Measurements from ENCODE around the gene TRAM2. TPM values are rescaled to one million over a fixed set of nuclear protein-coding genes. Genes with fewer than 3 reads are reported as not detected.

TRAM2 gene
- total and polyA plus RNA-seq, 2 of the 13 experiments (the other 11 are each of a cell fraction or from before 2014, with no cell fraction given), result 49.1 to 72.5 TPM

DNA sequence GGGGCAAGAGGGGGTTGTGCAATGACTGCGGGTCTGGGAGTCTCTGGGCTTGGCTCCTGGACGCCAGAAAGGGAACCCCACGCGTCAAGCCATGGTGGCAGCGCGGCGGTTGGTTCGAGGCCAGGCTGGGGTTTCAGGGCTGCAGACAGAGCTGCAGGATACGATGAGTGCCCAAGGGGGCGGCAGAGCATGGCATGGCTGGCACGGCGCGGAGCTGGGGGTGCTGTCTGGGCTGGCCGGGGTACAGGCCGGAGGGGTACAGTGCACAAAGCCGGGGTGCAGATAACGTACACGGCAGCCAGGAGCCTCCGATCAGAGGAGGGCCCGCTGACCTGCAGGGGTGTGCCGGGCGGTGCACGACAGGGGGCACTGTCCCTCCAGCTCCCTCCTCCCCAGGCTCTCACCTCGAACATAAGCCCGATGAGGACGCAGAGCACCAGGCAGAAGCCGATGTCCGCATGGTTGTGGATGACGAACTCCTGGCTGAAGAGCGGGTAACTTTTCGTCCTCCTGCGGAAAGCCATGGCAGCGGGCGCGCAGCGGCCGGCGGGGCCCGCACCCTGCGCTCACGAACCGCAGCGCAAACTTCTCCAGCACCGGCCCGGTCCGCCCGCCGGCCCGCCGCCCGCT lies 353 bp downstream of the TRAM2 start (continued):
- TF ChIP-seq SP140L (CRISPR knock-in tag; IDR thresholded peaks at IDR 0.05; ENCODE audit: borderline replicate concordance) (peak; percentile 60; the same call in 1 of the 2 replicates), KDM1A (CRISPR knock-in tag; IDR thresholded peaks at IDR 0.05) (no peak; the same call in 1 of the 2 replicates), KAT8 (CRISPR knock-in tag; IDR thresholded peaks at IDR 0.05) (no peak), HNF1A (IDR thresholded peaks at IDR 0.05; ENCODE audit: low read depth) (no peak), HNF1A (CRISPR knock-in tag; IDR thresholded peaks at IDR 0.05; ENCODE audit: borderline replicate concordance) (peak; percentile 15; the same call in 1 of the 2 replicates), HMG20B (CRISPR knock-in tag; conservative IDR thresholded peaks at IDR 0.05) (no peak), ZNF563 (CRISPR knock-in tag; IDR thresholded peaks at IDR 0.05) (no peak), ZNF138 (CRISPR knock-in tag; IDR thresholded peaks at IDR 0.05; ENCODE audit: low read depth) (peak; percentile 69; the same call in 1 of the 2 replicates), SETDB1 (CRISPR knock-in tag; IDR thresholded peaks at IDR 0.05; ENCODE audit: borderline replicate concordance) (no peak), EZH2 (conservative IDR thresholded peaks at IDR 0.05; ENCODE audit: low read depth, low read length) (no peak), SAP130 (CRISPR knock-in tag; IDR thresholded peaks at IDR 0.05; ENCODE audit: low read depth) (peak; percentile 68; the same call in 1 of the 2 replicates), NR2F2 (IDR thresholded peaks at IDR 0.05; ENCODE audit: borderline replicate concordance, low read depth) (no peak; the same call in 1 of the 2 replicates), MED8 (CRISPR knock-in tag; IDR thresholded peaks at IDR 0.05; ENCODE audit: insufficient replicate concordance) (no peak), ZNF264 (CRISPR knock-in tag; IDR thresholded peaks at IDR 0.05) (no peak), ZFYVE20 (CRISPR knock-in tag; IDR thresholded peaks at IDR 0.05; ENCODE audit: borderline replicate concordance, low read depth) (no peak), ZNF850 (CRISPR knock-in tag; conservative IDR thresholded peaks at IDR 0.05) (0 out of 2 replicates have a peak, but pooled peaks have one; percentile 52), ELF3 (CRISPR knock-in tag; IDR thresholded peaks at IDR 0.05) (no peak; the same call in 1 of the 2 replicates), CREM (IDR thresholded peaks at IDR 0.05) (no peak), CREM (CRISPR knock-in tag; IDR thresholded peaks at IDR 0.05) (no peak), NFE2L2 (IDR thresholded peaks at IDR 0.05; ENCODE audit: low read length) (no peak)
- TF ChIP-seq, protein P1, sequence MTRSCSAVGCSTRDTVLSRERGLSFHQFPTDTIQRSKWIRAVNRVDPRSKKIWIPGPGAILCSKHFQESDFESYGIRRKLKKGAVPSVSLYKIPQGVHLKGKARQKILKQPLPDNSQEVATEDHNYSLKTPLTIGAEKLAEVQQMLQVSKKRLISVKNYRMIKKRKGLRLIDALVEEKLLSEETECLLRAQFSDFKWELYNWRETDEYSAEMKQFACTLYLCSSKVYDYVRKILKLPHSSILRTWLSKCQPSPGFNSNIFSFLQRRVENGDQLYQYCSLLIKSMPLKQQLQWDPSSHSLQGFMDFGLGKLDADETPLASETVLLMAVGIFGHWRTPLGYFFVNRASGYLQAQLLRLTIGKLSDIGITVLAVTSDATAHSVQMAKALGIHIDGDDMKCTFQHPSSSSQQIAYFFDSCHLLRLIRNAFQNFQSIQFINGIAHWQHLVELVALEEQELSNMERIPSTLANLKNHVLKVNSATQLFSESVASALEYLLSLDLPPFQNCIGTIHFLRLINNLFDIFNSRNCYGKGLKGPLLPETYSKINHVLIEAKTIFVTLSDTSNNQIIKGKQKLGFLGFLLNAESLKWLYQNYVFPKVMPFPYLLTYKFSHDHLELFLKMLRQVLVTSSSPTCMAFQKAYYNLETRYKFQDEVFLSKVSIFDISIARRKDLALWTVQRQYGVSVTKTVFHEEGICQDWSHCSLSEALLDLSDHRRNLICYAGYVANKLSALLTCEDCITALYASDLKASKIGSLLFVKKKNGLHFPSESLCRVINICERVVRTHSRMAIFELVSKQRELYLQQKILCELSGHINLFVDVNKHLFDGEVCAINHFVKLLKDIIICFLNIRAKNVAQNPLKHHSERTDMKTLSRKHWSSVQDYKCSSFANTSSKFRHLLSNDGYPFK (CRISPR knock-in tag; IDR thresholded peaks at IDR 0.05; ENCODE audit: borderline replicate concordance), result peak; percentile 66; the same call in 1 of the 2 replicates
- TF ChIP-seq, protein P2, sequence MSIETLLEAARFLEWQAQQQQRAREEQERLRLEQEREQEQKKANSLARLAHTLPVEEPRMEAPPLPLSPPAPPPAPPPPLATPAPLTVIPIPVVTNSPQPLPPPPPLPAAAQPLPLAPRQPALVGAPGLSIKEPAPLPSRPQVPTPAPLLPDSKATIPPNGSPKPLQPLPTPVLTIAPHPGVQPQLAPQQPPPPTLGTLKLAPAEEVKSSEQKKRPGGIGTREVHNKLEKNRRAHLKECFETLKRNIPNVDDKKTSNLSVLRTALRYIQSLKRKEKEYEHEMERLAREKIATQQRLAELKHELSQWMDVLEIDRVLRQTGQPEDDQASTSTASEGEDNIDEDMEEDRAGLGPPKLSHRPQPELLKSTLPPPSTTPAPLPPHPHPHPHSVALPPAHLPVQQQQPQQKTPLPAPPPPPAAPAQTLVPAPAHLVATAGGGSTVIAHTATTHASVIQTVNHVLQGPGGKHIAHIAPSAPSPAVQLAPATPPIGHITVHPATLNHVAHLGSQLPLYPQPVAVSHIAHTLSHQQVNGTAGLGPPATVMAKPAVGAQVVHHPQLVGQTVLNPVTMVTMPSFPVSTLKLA (IDR thresholded peaks at IDR 0.05), result no peak

Data from HepG2 (cell line).